ENCODE data around the gene ZFP92.
A peak's percentile ranks its signal among the peaks of the same experiment; 100 is the strongest.

Gene ZFP92

DNA sequence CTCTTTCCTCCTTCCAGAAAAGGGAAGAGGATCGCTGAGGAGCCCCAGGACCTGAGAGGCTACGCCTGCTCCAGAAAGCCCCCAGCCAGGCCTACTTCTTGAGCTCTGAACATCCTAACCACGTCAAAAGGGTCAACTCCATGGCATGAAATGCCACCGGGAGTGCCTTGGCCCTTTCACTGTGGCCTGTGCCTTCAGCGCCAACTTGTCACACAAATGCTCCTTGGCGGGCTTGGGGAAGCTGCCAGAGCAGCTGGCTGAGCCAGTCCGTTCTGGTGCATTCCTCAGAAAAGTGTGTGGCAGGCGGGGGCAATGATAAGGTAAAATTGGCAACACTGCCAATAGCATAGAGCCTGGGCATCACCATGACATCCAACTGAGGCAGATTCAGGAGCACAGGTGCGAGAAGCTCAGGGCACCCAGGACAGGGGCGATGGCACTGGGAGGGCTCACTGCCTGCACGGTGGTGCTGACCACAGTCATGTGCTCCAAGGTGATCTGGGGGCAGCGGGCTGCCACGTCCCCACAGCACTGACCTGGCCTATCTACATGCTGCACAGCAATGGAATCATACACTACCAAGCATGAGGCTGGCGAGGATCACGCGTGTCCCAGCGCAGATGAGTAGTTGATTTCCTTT lies 46.7 kb downstream of the ZFP92 start:
- DNase-seq = no peak

DNA sequence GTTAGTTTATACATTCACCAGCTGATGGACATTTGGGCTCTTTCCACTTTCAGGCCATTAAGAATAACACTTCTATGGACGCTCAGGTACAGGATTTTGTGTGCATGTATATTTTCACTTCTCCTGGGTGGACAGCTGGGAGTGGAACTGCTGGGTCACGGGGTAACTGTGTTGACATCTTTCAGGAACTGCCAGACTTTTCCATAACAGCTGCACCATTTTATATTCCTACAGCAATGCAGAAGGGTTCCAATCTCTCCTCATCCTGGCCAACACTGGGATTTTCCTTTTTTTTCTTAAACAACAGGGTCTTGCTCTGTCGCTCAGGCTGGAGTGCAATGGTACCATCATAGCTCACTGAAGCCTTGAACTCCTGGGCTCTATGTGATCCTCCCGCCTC lies 47.2 kb downstream of the ZFP92 start:
- DNase-seq = no peak

DNA sequence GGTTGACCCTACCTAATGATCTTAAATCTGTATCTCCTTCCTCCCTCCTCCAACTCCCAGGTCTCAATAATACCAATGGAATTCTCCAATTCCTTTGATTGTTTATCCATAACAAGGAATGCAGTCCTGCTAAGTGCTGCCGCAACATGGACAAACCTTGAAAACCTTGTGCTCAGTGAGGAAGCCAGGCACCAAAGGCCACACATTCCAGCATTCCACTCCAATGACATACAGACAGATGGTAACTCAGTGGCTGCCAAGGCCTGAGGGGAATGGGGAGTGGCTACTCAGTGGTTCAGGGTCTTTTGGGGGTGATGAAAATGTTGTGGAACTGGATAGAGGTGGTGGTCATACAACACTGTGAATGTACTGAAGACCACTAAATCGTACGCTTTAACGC lies 48.7 kb downstream of the ZFP92 start:
- no peak for DNase-seq

DNA sequence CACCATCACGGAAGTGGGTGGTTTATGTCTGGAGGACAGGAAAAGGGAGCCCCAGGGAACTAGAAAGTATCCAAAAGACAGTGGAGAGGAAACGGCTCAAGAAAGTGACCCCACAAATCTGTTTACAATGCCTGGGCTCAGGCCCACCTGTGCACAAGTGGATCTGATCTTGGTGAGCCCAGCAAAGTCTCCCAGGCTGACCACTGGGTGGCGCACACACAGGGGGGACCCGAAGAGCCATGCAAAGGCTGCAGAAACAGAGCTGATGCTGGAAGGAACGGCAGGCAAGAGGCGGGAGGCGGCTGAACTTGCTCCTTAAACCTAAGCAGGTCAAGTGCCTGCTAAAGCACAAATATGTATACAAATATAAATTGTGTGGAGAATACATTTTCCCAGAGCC lies 49.6 kb downstream of the ZFP92 start:
- peak in 1 of 2 experiments; percentile 24 for DNase-seq
